Measurements from ENCODE around the gene ELP5.

The ELP5 gene

GRCh38 chr17:7208027-7208571 is 43.9 kb upstream of the ELP5 start:
- TF ChIP-seq CTCF (IDR thresholded peaks at IDR 0.05; ENCODE audit: control insufficient read depth, insufficient read depth, low read depth, low read length, missing control alignments): no peak
- H3K4me3 ChIP-seq (ENCODE audit: control insufficient read depth, low read depth, low read length): no peak overlapping the region
- no peak for DNase-seq (ENCODE audit: low read depth)

- no peak overlapping the region for H3K4me3 ChIP-seq (ENCODE audit: control insufficient read depth, low read depth, low read length)
- no peak for TF ChIP-seq CTCF (IDR thresholded peaks at IDR 0.05; ENCODE audit: control insufficient read depth, insufficient read depth, low read depth, low read length, missing control alignments)
- DNase-seq (ENCODE audit: low read depth): no peak
Observed at GRCh38 chr17:7208754-7209460, 43.1 kb upstream of the ELP5 start.

- H3K4me3 ChIP-seq (ENCODE audit: control insufficient read depth, low read depth, low read length): no peak overlapping the region
- DNase-seq (ENCODE audit: low read depth): no peak
- TF ChIP-seq CTCF (IDR thresholded peaks at IDR 0.05; ENCODE audit: control insufficient read depth, insufficient read depth, low read depth, low read length, missing control alignments): no peak
Observed at GRCh38 chr17:7211491-7212273, 40.3 kb upstream of the ELP5 start.

GRCh38 chr17:7213895-7214299 is 38.1 kb upstream of the ELP5 start:
- TF ChIP-seq CTCF (IDR thresholded peaks at IDR 0.05; ENCODE audit: control insufficient read depth, insufficient read depth, low read depth, low read length, missing control alignments): peak; percentile 36
- peak overlapping the region; percentile 65 for H3K4me3 ChIP-seq (ENCODE audit: control insufficient read depth, low read depth, low read length)
- no peak for DNase-seq (ENCODE audit: low read depth)

GRCh38 chr17:7214300-7215135 is 37.5 kb upstream of the ELP5 start:
- peak; percentile 70 for TF ChIP-seq CTCF (IDR thresholded peaks at IDR 0.05; ENCODE audit: control insufficient read depth, insufficient read depth, low read depth, low read length, missing control alignments)
- DNase-seq (ENCODE audit: low read depth): peak; percentile 84
- peak overlapping the region; percentile 65 for H3K4me3 ChIP-seq (ENCODE audit: control insufficient read depth, low read depth, low read length)

- DNase-seq (ENCODE audit: low read depth): no peak
- peak overlapping the region; percentile 65 for H3K4me3 ChIP-seq (ENCODE audit: control insufficient read depth, low read depth, low read length)
- TF ChIP-seq CTCF (IDR thresholded peaks at IDR 0.05; ENCODE audit: control insufficient read depth, insufficient read depth, low read depth, low read length, missing control alignments): no peak
Observed at GRCh38 chr17:7215136-7215638, 36.8 kb upstream of the ELP5 start.

All from AG09309 (cell line).